NCI-H1436 treated with DMSO at 0.1 percent for 48 hours (cell line): ENCODE data around the gene WFS1.

Source experiments
- DNase-seq: peaks from one replicate; lab custom pipeline; 2025; lab: John Stamatoyannopoulos, UW

Gene WFS1

GRCh38 chr4:6324999-6325787 lies 55.5 kb downstream of the WFS1 start:
- DNase-seq, result no peak

- DNase-seq, result no peak
These were observed 56.2 kb downstream of the WFS1 start for GRCh38 chr4:6325788-6326290.

GRCh38 chr4:6326312-6327060 lies 56.8 kb downstream of the WFS1 start:
- DNase-seq, result no peak

DNA sequence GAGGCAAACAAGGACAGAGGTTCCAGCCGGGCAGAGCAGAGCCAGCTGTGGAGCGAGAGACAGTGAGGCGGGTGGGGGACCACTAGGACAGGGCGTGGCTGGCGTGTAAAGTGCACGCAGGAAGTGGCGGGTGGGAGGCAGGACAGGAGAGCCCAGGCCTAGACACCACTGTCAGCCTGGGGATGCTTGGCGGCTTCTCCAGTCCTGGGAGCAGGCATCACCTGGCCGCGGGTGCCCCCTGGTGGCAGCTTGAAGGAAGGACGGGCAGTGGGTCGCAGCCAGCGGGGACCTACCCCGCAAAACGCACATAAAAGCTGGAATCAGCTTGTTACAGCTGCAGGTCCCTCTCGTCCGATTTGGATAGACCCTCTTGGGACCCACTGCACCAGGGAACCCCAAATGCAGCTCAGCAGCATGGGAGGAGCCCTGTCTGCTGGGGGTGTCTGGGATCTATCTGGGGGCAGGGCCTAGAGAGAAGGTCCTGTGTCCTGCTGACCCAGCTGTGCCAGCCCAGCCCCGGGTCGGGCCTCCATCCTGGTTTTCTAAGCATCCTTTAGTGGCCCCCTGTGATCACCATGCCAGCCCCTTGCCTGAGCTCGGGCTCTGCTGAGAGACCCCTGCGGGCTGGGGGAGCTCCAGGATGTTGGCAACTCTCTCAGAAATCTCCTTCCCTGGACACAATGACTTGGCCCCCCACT lies 57.7 kb downstream of the WFS1 start:
- no peak for DNase-seq

DNA sequence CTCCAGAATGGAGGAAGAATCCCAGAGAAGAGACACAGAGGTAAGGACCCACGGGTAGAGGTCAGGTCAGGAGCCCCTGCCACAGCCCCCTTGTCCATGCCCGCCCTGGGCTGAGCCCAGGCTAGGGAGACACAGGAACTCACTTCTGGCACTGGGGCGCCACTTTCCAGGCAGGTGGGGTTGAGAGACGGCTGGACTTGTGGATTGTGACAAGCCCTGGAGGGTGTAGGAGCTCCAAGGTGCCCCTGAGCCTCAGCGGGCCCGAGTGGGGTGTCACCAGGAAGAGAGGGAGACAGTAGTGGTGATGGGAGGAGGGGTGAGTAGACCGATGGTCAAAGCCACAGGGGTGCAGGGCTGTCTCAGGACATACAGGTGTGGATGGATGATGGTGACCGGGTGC lies 58.9 kb downstream of the WFS1 start:
- DNase-seq, result no peak

GRCh38 chr4:6329478-6330383 lies 60.1 kb downstream of the WFS1 start:
- no peak for DNase-seq

- no peak for DNase-seq
These were observed 60.7 kb downstream of the WFS1 start for GRCh38 chr4:6330384-6330767.

DNA sequence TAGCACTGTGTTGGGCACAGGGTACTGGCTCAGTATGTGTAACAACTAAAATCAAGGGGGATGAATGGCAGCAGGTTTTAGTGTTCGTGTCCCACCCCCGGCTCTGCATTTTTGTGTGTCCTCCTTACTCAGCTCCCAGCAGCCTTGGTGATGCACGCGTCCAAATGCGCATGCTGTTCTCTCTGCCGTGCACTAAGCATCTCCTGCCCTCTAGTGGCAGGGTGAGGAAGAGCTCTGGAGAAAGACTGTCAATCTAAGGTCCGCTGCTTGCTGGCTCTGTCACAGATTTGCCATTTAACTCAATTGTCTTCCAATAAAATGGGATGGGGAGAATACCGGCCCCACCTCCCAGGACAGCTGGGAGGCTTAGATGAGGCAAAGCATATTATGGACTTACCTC lies 61.4 kb downstream of the WFS1 start:
- DNase-seq, result no peak

GRCh38 chr4:6331468-6331867 lies 61.8 kb downstream of the WFS1 start:
- DNase-seq, result no peak

DNA sequence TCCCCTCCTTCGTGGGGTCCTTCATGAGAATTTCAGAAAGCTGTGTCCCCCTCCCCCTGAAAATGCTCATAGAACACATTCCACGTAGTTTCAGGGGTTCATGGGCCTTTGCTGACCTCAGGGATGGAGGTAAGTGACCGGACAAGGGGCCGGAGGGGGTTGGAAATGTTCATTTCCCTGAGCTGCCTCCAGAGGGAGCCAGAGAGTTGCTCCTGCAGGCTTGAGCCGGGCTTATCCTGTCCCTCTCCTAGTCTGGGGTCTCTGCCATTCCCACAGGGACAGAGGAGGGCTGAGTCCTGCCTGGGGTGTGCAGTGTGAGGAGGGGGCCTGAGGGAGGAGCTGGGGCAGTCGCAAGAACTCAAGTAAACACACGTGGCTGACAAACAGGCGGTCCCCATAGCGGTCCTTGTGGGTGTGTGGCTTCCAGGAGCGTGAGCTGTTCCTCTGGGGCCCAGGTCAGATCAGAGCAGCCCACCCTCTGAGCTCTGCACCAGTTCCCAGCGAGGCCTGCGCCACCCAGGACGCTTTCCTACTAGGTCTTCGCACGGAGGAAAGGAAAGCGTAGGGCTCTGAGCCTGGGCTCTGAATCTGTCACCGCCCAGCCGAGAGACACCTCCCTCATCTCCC lies 62.5 kb downstream of the WFS1 start:
- no peak for DNase-seq

- DNase-seq, result no peak
These were observed 63.0 kb downstream of the WFS1 start for GRCh38 chr4:6332669-6333050.

GRCh38 chr4:6333301-6334202 lies 63.9 kb downstream of the WFS1 start:
- no peak for DNase-seq

- no peak for DNase-seq
These were observed 64.7 kb downstream of the WFS1 start for GRCh38 chr4:6334203-6334887.

DNA sequence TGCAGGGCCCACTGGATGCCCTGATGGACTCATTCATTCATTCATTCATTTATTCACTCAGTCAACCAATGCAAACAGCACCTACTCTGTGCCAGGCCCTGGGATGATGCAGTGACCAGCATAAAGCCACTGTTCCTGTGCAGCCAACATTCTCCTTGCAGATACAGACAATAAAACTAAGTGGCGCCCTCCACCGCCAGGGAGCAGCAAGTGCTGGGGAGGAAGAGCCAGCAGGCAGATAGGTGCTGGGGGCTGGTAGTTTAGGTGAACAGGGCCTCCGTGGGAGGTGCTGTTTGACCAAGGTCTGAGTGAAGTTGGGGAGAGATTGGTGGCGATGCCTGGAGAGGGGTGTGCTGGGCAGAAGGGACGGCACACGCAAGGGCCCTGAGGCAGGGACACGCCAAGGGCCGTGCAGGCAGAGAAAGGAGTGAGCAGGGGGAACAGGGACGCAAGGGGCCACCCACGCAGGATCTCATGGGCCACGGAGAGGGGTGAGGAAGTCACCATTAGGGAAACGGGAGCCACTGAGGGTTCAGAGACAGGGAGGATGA lies 65.5 kb downstream of the WFS1 start:
- DNase-seq, result no peak

- no peak for DNase-seq
These were observed 66.5 kb downstream of the WFS1 start for GRCh38 chr4:6336166-6336565.

GRCh38 chr4:6337331-6337935 lies 67.8 kb downstream of the WFS1 start:
- no peak for DNase-seq

- no peak for DNase-seq
These were observed 68.7 kb downstream of the WFS1 start for GRCh38 chr4:6338175-6338950.
